HepG2 (cell line): ENCODE data around the gene MSRB3. TPM values are rescaled to one million over a fixed set of nuclear protein-coding genes. Genes with fewer than 3 reads are reported as not detected.

ENCODE experiments used
- ATAC-seq: fragments of 200-7000 bp; cut with Tn5 transposase; 3 replicates; pipeline ENCODE4 v1.9.1; 2020; ENCODE audit warnings: mild to moderate bottlenecking, moderate library complexity
- BruUV-seq: library from RNA; stranded (reverse); fragments of 400-500 nt; replicated peaks from 2 replicates; lab custom pipeline; 2021; lab: Mats Ljungman, UMichigan
- CTCF ChIA-PET: fragments of 300-600 bp; formaldehyde crosslinking; extraction: SDS; loops from one replicate; lab custom pipeline; 2021; ENCODE audit warnings: low total read pairs, inconsistent platforms, low intra/inter-chr PET ratio; lab: Yijun Ruan, JAX
- POLR2A ChIA-PET: fragments of 350-600 bp; sonication (Branson Sonifier 250); formaldehyde crosslinking; loops from one replicate; lab custom pipeline; 2020; ENCODE audit warnings: antibody characterized with exemption, inconsistent platforms; lab: Yijun Ruan, JAX
- DNase-seq: peaks from one replicate; pipeline ENCODE4 v3.0.0-alpha.2; 2015; ENCODE audit warnings: low spot score
- FAIRE-seq: peaks from 3 replicates; lab custom pipeline; 2011; peaks lifted over from hg19 to GRCh38; lab: Jason Lieb, UNC
- H2AFZ ChIP-seq: one replicate; pipeline ENCODE4 v1.6.1; 2011; ENCODE audit warnings: low read length, inconsistent platforms
- H3K27ac ChIP-seq: fragments of 300-600 bp; 3 replicates; pipeline ENCODE4 v1.8.0; 2011; ENCODE audit warnings: mixed run types, mild to moderate bottlenecking, mixed read lengths, low read length, inconsistent platforms; ENCODE audit not compliant: insufficient read depth; ENCODE audit errors: extremely low read length
- H3K27me3 ChIP-seq, 2 experiments: fragments of 200-600 bp in 1 of 2; 2 replicates in 1 of 2; 3 replicates in 1 of 2; pipeline versions ENCODE4 v1.6.0 to v1.8.0; 2011; ENCODE audit warnings: low read length in 2 of 2, mild to moderate bottlenecking in 2 of 2, moderate library complexity in 2 of 2, inconsistent platforms in 1 of 2; ENCODE audit not compliant: insufficient read depth in 2 of 2, control insufficient read depth in 1 of 2
- H3K36me3 ChIP-seq, 2 experiments: fragments of 200-600 bp in 1 of 2; replicated peaks in 1 of 2; 2 replicates in 1 of 2; 3 replicates in 1 of 2; pipeline versions ENCODE4 v1.5.1 to v1.8.0; 2011; ENCODE audit warnings: low read length in 2 of 2, inconsistent platforms in 1 of 2; ENCODE audit not compliant: insufficient read depth in 2 of 2, control insufficient read depth in 1 of 2
- H3K4me1 ChIP-seq: 2 replicates; pipeline ENCODE4 v1.5.1; 2012; ENCODE audit warnings: low read length, inconsistent platforms; ENCODE audit not compliant: insufficient read depth
- H3K4me2 ChIP-seq: 2 replicates; pipeline ENCODE4 v1.6.0; 2011; ENCODE audit warnings: low read depth, low read length, inconsistent platforms
- H3K4me3 ChIP-seq, 3 experiments: fragments of 200-600 bp in 1 of 3; sonication (generic), shearing (Covaris generic) in 1 of 3; replicated peaks in 1 of 3; 2 replicates each; pipeline ENCODE4 v1.5.1; 2011 to 2016; ENCODE audit warnings: low read length in 3 of 3, inconsistent platforms in 2 of 3, low read depth in 2 of 3, mild to moderate bottlenecking in 2 of 3, control low read depth in 1 of 3, mixed read lengths in 1 of 3; ENCODE audit not compliant: insufficient read depth in 1 of 3
- H3K79me2 ChIP-seq: one replicate; pipeline ENCODE4 v1.6.1; 2011; ENCODE audit warnings: low read length, inconsistent platforms; ENCODE audit not compliant: insufficient read depth
- H3K9ac ChIP-seq: 2 replicates; pipeline ENCODE4 v1.6.0; 2011; ENCODE audit warnings: mild to moderate bottlenecking, low read depth, low read length, inconsistent platforms; ENCODE audit not compliant: insufficient read depth
- H3K9me3 ChIP-seq: 2 replicates; pipeline ENCODE4 v1.5.1; 2012; ENCODE audit warnings: mild to moderate bottlenecking, low read length
- H4K20me1 ChIP-seq: 2 replicates; pipeline ENCODE4 v1.6.0; 2011; ENCODE audit warnings: inconsistent platforms, mild to moderate bottlenecking, low read length, moderate library complexity; ENCODE audit not compliant: insufficient read depth
- AKAP8 ChIP-seq: sonication (generic); formaldehyde crosslinking; IDR thresholded peaks from 2 replicates; pipeline ENCODE4 v1.5.1; 2020; ENCODE audit warnings: mild to moderate bottlenecking, missing genetic modification reagents
- MTA3 ChIP-seq: sonication (generic); formaldehyde crosslinking; IDR thresholded peaks from 2 replicates; pipeline ENCODE4 v1.4.0; 2020; ENCODE audit warnings: missing genetic modification reagents
- NFE2 ChIP-seq: sonication (generic); formaldehyde crosslinking; IDR thresholded peaks from 2 replicates; pipeline ENCODE4 v1.4.0; 2020; ENCODE audit warnings: missing genetic modification reagents
- PHF5A ChIP-seq: IDR thresholded peaks from one replicate; pipeline ENCODE4 v1.6.1; 2018; ENCODE audit warnings: low read depth, missing genetic modification reagents; ENCODE audit not compliant: unreplicated experiment
- PPARG ChIP-seq: conservative IDR thresholded peaks from 2 replicates; pipeline ENCODE4 v1.6.1; 2016; ENCODE audit warnings: missing biosample characterization, missing genetic modification reagents
- SIN3A ChIP-seq: IDR thresholded peaks from 2 replicates; pipeline ENCODE4 v1.6.1; 2011; ENCODE audit warnings: low read depth, mild to moderate bottlenecking, control low read depth, low read length, borderline replicate concordance
- TEAD3 ChIP-seq: optimal IDR thresholded peaks from 2 replicates; pipeline ENCODE3; 2016; ENCODE audit warnings: borderline replicate concordance
- ZNF142 ChIP-seq: sonication (generic); formaldehyde crosslinking; IDR thresholded peaks from 2 replicates; pipeline ENCODE4 v1.4.0; 2020; ENCODE audit warnings: missing genetic modification reagents
- ZNF260 ChIP-seq: sonication (generic); formaldehyde crosslinking; IDR thresholded peaks from 2 replicates; pipeline ENCODE4 v1.4.0; 2020; ENCODE audit warnings: missing genetic modification reagents, low read depth, mild to moderate bottlenecking, borderline replicate concordance
- ZNF781 ChIP-seq: sonication (generic); formaldehyde crosslinking; IDR thresholded peaks from 2 replicates; pipeline ENCODE4 v1.5.1; 2020; ENCODE audit warnings: borderline replicate concordance, mild to moderate bottlenecking, missing genetic modification reagents; ENCODE audit errors: not compliant biosample characterization
- WGBS: methylation state at CpG from one replicate; pipeline ENCODE4 v1.1.6; 2017; ENCODE audit warnings: low lambda C conversion rate; 5-methylcytosine and 5-hydroxymethylcytosine counted together
- in situ Hi-C: cut with HindIII; loops from 2 replicates; pipeline ENCODE4 v1.10.0; 2017; ENCODE audit warnings: low pct_unique_long_range_greater_than_20kb; ENCODE audit not compliant: extremely low pct_ligation_motif_present
- intact Hi-C: fragments of 100-400 bp; cut with micrococcal nuclease; formaldehyde crosslinking; loops from one replicate; pipeline ENCODE4 v1.10.0; 2022; ENCODE audit not compliant: unreplicated experiment
- polyA plus RNA-seq, 8 experiments: library from polyadenylated mRNA; depleted of rRNA in 3 of 8; stranded (reverse) in 7 of 8; unstranded in 1 of 8; fragments of >200 nt; fragmentation: Illumina TruSeq in 4 of 8; extraction: Trizol in 4 of 8; gene quantifications; 2 replicates each; pipeline versions ENCODE4 v1.2.1 to v1.2.3, GENCODE V29; 2011 to 2016; ENCODE audit warnings: low read depth in 4 of 8, missing spikeins in 1 of 8, mixed read lengths in 1 of 8; ENCODE audit not compliant: insufficient read depth in 1 of 8
- total RNA-seq, 5 experiments: library from RNA; depleted of rRNA; stranded (reverse); fragments of >200 nt; fragmentation: Illumina TruSeq; extraction: Trizol; gene quantifications; 2 replicates each; pipeline ENCODE4 v1.2.3, GENCODE V29; 2016; ENCODE audit warnings: low read depth in 1 of 5

The MSRB3 gene
- total and polyA plus RNA-seq, 2 of the 13 experiments (the other 11 are each of a cell fraction or from before 2014, with no cell fraction given): 1.5 to 1.9 TPM

DNA sequence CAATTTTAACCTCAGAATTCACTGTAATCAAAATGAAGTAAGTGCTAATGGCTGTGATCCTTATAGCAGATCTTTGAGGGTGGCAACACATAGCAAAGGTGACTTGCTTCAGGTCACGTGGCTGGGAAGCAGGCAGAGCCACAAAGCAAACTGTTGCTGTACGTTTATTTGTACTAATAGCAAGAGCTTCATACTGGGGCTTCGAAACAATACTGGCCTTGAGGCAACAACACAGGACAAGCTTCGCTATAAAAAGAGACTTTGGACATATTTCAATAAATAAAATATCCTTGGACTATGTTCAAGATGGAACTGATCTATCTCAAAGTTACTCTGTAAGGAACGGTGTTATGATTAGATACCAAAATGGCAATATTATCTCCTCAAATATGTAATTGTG is 44.6 kb downstream of the MSRB3 start:
- intact Hi-C loops (no loop called here), in situ Hi-C loops (loop anchor here (10.0 to 25.0 kb wide), 2 partner anchors 364 to 782 kb away; no protein-coding TSS in a partner anchor)
- no peak overlapping the region for H3K4me2 ChIP-seq
- ChIA-PET POLR2A (no interaction called here), CTCF (no interaction called here)
- no peaks in the 10 kb centered on the region for H4K20me1 ChIP-seq
- WGBS: 61% methylated on average over 5 of the region's 5 CpGs
- no peaks in the 10 kb centered on the region for H3K27me3 ChIP-seq
- no peak overlapping the region for H3K9ac ChIP-seq
- H3K4me1 ChIP-seq: peaks cover 50% of the 10 kb centered on the region
- FAIRE-seq (no peak), ATAC-seq (no peak), DNase-seq (peak; percentile 36)
- no peak overlapping the region for H2AFZ ChIP-seq
- no TSS peak for BruUV-seq
- no peak overlapping the region for H3K27ac ChIP-seq
- H3K79me2 ChIP-seq: no peaks in the 10 kb centered on the region
- H3K4me3 ChIP-seq: no peak overlapping the region
- H3K36me3 ChIP-seq: no peaks in the 10 kb centered on the region
- no peaks in the 10 kb centered on the region for H3K9me3 ChIP-seq
- no peak for TF ChIP-seq NFE2 (CRISPR knock-in tag)
- TF ChIP-seq AKAP8 (CRISPR knock-in tag): no peak
- TF ChIP-seq ZNF781 (CRISPR knock-in tag): no peak
- no peak for TF ChIP-seq PPARG (CRISPR knock-in tag)
- no peak for TF ChIP-seq ZNF142 (CRISPR knock-in tag)
- TF ChIP-seq ZNF260 (CRISPR knock-in tag): no peak
- no peak for TF ChIP-seq MTA3
- TF ChIP-seq SIN3A: no peak
- TF ChIP-seq PHF5A (CRISPR knock-in tag): no peak
- no peak for TF ChIP-seq TEAD3 (CRISPR knock-in tag)
